Measurements from ENCODE around the gene CHD6. TPM values are rescaled to one million over a fixed set of nuclear protein-coding genes. Genes with fewer than 3 reads are reported as not detected.
A peak's percentile ranks its signal among the peaks of the same experiment; 100 is the strongest.

The CHD6 gene
- total and polyA plus RNA-seq, 2 of the 13 experiments (the other 11 are each of a cell fraction or from before 2014, with no cell fraction given): 14.4 to 52.0 TPM

DNA sequence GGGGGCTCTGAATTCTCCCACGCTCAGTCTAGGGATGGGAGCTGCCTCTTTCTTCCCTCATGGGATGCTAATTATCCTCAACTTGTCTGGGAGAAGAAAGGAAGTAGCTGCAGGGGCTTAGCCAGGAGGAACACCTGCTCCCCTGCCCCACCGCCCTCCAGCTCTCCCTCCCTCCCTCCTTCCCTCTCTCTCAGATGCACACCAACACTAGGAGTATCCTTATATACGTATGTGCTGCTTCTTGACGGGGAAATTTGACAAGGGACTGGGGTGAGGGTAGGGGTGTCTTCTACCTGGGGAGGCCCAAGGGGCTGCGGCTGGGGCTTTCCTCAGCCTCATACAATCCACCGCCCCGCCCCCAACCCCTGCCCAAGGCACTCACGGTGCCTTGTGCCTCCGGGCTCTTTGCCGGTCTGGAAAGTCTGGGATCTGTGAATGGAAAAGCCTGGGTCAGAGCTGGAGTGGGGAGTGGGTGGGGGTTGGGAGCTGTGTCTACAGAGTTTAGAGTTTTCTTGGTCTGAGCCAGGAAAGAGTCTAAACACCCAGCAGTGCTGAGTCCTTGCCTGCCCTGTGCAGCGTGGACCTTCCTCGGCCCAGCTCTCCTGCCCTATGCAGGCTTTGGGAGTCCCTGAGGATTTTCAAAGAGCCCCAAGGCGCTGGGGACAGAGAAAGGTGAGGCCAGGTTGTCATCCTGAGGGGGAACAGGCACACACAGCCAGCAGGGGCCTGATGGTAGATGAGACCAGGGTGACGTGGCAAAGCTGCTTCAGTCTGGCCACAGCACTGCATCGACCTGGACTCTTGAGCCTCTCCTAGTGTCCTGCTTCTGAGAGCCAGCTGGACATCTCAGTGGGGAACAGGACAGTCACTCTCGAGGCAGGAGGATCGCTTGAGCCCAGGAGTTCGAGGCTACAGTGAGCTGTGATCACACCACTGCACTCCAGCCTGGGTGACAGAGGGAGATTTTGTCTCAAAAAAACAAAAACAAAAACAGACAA lies 222.2 kb downstream of the CHD6 start (continued):
- TF ChIP-seq IRF9 (CRISPR knock-in tag; IDR thresholded peaks at IDR 0.05; ENCODE audit: borderline replicate concordance): 0 out of 2 replicates have a peak, but pooled peaks have one; percentile 19
- TF ChIP-seq THYN1 (CRISPR knock-in tag; IDR thresholded peaks at IDR 0.05; ENCODE audit: borderline replicate concordance, low read depth): no peak
- TF ChIP-seq SCMH1 (CRISPR knock-in tag; IDR thresholded peaks at IDR 0.05; ENCODE audit: borderline replicate concordance): no peak
- TF ChIP-seq ZNF510 (CRISPR knock-in tag; IDR thresholded peaks at IDR 0.05; ENCODE audit: low read depth): no peak
- TF ChIP-seq, protein P1, sequence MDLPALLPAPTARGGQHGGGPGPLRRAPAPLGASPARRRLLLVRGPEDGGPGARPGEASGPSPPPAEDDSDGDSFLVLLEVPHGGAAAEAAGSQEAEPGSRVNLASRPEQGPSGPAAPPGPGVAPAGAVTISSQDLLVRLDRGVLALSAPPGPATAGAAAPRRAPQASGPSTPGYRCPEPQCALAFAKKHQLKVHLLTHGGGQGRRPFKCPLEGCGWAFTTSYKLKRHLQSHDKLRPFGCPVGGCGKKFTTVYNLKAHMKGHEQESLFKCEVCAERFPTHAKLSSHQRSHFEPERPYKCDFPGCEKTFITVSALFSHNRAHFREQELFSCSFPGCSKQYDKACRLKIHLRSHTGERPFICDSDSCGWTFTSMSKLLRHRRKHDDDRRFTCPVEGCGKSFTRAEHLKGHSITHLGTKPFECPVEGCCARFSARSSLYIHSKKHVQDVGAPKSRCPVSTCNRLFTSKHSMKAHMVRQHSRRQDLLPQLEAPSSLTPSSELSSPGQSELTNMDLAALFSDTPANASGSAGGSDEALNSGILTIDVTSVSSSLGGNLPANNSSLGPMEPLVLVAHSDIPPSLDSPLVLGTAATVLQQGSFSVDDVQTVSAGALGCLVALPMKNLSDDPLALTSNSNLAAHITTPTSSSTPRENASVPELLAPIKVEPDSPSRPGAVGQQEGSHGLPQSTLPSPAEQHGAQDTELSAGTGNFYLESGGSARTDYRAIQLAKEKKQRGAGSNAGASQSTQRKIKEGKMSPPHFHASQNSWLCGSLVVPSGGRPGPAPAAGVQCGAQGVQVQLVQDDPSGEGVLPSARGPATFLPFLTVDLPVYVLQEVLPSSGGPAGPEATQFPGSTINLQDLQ (CRISPR knock-in tag; IDR thresholded peaks at IDR 0.05): no peak
- TF ChIP-seq NONO (IDR thresholded peaks at IDR 0.05): no peak
- TF ChIP-seq NONO (CRISPR knock-in tag; conservative IDR thresholded peaks at IDR 0.05): no peak
- TF ChIP-seq FOXA1 (IDR thresholded peaks at IDR 0.05): no peak
- TF ChIP-seq FOXA1 (CRISPR knock-in tag; IDR thresholded peaks at IDR 0.05): no peak
- TF ChIP-seq AKNA (CRISPR knock-in tag; IDR thresholded peaks at IDR 0.05; ENCODE audit: borderline replicate concordance): no peak
- TF ChIP-seq, protein P2, sequence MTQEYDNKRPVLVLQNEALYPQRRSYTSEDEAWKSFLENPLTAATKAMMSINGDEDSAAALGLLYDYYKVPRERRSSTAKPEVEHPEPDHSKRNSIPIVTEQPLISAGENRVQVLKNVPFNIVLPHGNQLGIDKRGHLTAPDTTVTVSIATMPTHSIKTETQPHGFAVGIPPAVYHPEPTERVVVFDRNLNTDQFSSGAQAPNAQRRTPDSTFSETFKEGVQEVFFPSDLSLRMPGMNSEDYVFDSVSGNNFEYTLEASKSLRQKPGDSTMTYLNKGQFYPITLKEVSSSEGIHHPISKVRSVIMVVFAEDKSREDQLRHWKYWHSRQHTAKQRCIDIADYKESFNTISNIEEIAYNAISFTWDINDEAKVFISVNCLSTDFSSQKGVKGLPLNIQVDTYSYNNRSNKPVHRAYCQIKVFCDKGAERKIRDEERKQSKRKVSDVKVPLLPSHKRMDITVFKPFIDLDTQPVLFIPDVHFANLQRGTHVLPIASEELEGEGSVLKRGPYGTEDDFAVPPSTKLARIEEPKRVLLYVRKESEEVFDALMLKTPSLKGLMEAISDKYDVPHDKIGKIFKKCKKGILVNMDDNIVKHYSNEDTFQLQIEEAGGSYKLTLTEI (CRISPR knock-in tag; conservative IDR thresholded peaks at IDR 0.05): no peak
- no peak for TF ChIP-seq NCOA1 (CRISPR knock-in tag; IDR thresholded peaks at IDR 0.05)
- TF ChIP-seq ZNF530 (CRISPR knock-in tag; IDR thresholded peaks at IDR 0.05; ENCODE audit: low read depth): no peak
- no peak; the same call in 1 of the 2 replicates for TF ChIP-seq ZNF441 (CRISPR knock-in tag; IDR thresholded peaks at IDR 0.05; ENCODE audit: borderline replicate concordance)
- TF ChIP-seq DNMT1 (CRISPR knock-in tag; IDR thresholded peaks at IDR 0.05): peak; percentile 19; the same call in 1 of the 2 replicates
- TF ChIP-seq HINFP (CRISPR knock-in tag; IDR thresholded peaks at IDR 0.05; ENCODE audit: low read depth): no peak

Measured in HepG2 (cell line).